HCT116 (cell line): ENCODE results near the gene KRT12. TPM values are rescaled to one million over a fixed set of nuclear protein-coding genes. Genes with fewer than 3 reads are reported as not detected.

Source experiments
- ATAC-seq: fragments of 200-7000 bp; cut with Tn5 transposase; 2 replicates; pipeline ENCODE4 v1.9.1; 2020; ENCODE audit warnings: mild to moderate bottlenecking, moderate library complexity
- BruUV-seq: library from RNA; stranded (reverse); fragments of 400-500 nt; replicated peaks from 2 replicates; lab custom pipeline; 2021; lab: Mats Ljungman, UMichigan
- CTCF ChIA-PET: fragments of 300-600 bp; sonication (Branson Sonifier 250); formaldehyde crosslinking; loops from one replicate; lab custom pipeline; 2021; ENCODE audit warnings: antibody characterized with exemption; lab: Charles Lee
- POLR2A ChIA-PET: fragments of 300-600, 350-600 bp; sonication (Branson Sonifier 250); formaldehyde crosslinking; loops from one replicate; lab custom pipeline; 2021; ENCODE audit warnings: antibody characterized with exemption; lab: Charles Lee
- RAD21 ChIA-PET, 2 experiments: fragments of 300-600 bp; sonication (Branson Sonifier 250); formaldehyde crosslinking; loops; one replicate each; lab custom pipeline; 2023; ENCODE audit warnings: low total read pairs in 2 of 2; ENCODE audit not compliant: uncharacterized antibody in 2 of 2, unreplicated experiment in 2 of 2, low non-redundant PET in 1 of 2; lab: Charles Lee
- DNase-seq: peaks from one replicate; pipeline ENCODE4 v3.0.0-alpha.2; 2010; ENCODE audit warnings: low read depth, low spot score
- H2AFZ ChIP-seq: fragments of 200-600 bp; shearing (Covaris generic), sonication (generic); 2 replicates; pipeline ENCODE4 v1.6.1; 2017; ENCODE audit warnings: low read depth, mixed run types, mixed read lengths, antibody characterized with exemption, low read length; ENCODE audit not compliant: poor library complexity, severe bottlenecking
- H3K27ac ChIP-seq: 2 replicates; pipeline ENCODE4 v1.5.1; 2012; ENCODE audit warnings: low read depth, low read length
- H3K27me3 ChIP-seq: fragments of 200-600 bp; sonication (generic); 2 replicates; pipeline ENCODE4 v1.6.1; 2016; ENCODE audit warnings: mixed run types, low read length, mixed read lengths; ENCODE audit not compliant: insufficient read depth
- H3K36me3 ChIP-seq, 2 experiments: fragments of 200-500 bp in 1 of 2; fragments of 200-600 bp in 1 of 2; sonication (Bioruptor generic) in 1 of 2; sonication (generic) in 1 of 2; 2 replicates each; pipeline versions ENCODE4 v1.5.1 to v1.6.1; 2014 to 2016; ENCODE audit warnings: low read length in 2 of 2, inconsistent platforms in 1 of 2, mixed read lengths in 1 of 2, mixed run types in 1 of 2; ENCODE audit not compliant: insufficient read depth in 2 of 2, control insufficient read depth in 1 of 2
- H3K4me1 ChIP-seq, 2 experiments: fragments of 200-600 bp in 1 of 2; sonication (generic) in 1 of 2; 2 replicates each; pipeline versions ENCODE4 v1.5.1 to v1.6.1; 2012 to 2017; ENCODE audit warnings: low read length in 2 of 2, inconsistent platforms in 1 of 2, mild to moderate bottlenecking in 1 of 2, mixed read lengths in 1 of 2, mixed run types in 1 of 2, moderate library complexity in 1 of 2; ENCODE audit not compliant: insufficient read depth in 2 of 2, control insufficient read depth in 1 of 2
- H3K4me2 ChIP-seq: fragments of 200-600 bp; sonication (generic); 2 replicates; pipeline ENCODE4 v1.6.1; 2017; ENCODE audit warnings: mixed run types, low read length, mixed read lengths
- H3K4me3 ChIP-seq, 2 experiments: fragments of 200-600 bp in 1 of 2; sonication (generic) in 1 of 2; replicated peaks in 1 of 2; 2 replicates each; pipeline ENCODE4 v1.5.1; 2011 to 2016; ENCODE audit warnings: low read length in 2 of 2, control low read depth in 1 of 2, low read depth in 1 of 2, mild to moderate bottlenecking in 1 of 2, mixed read lengths in 1 of 2, mixed run types in 1 of 2
- H3K79me2 ChIP-seq: fragments of 200-600 bp; sonication (generic); 2 replicates; pipeline ENCODE4 v1.6.1; 2017; ENCODE audit warnings: mild to moderate bottlenecking, mixed run types, low read length, moderate library complexity, mixed read lengths; ENCODE audit not compliant: insufficient read depth
- H3K9ac ChIP-seq: fragments of 200-600 bp; sonication (generic); 2 replicates; pipeline ENCODE4 v1.6.1; 2016; ENCODE audit warnings: low read length, mixed read lengths
- H3K9me2 ChIP-seq: fragments of 200-600 bp; sonication (generic), shearing (Covaris generic); 2 replicates; pipeline ENCODE4 v1.6.1; 2017; ENCODE audit warnings: mixed run types, mild to moderate bottlenecking, moderate library complexity; ENCODE audit not compliant: insufficient read depth
- H3K9me3 ChIP-seq, 2 experiments: fragments of 200-500 bp in 1 of 2; fragments of 200-600 bp in 1 of 2; sonication (Bioruptor generic) in 1 of 2; sonication (generic) in 1 of 2; 2 replicates each; pipeline ENCODE4 v1.6.1; 2014 to 2017; ENCODE audit warnings: low read length in 2 of 2, mixed read lengths in 2 of 2, inconsistent platforms in 1 of 2, low read depth in 1 of 2, mild to moderate bottlenecking in 1 of 2, mixed run types in 1 of 2, moderate library complexity in 1 of 2; ENCODE audit not compliant: control insufficient read depth in 1 of 2, insufficient read depth in 1 of 2
- H4K20me1 ChIP-seq: fragments of 200-600 bp; sonication (generic), shearing (Covaris generic); 2 replicates; pipeline ENCODE4 v1.6.1; 2017; ENCODE audit warnings: mixed run types, mild to moderate bottlenecking, moderate library complexity; ENCODE audit not compliant: insufficient read depth
- CEBPB ChIP-seq: IDR thresholded peaks from 2 replicates; pipeline ENCODE4 v1.6.1; 2012; ENCODE audit warnings: low read depth
- ELF1 ChIP-seq: IDR thresholded peaks from 2 replicates; pipeline ENCODE4 v1.6.1; 2012; ENCODE audit warnings: low read depth, borderline replicate concordance
- EZH2 ChIP-seq: fragments of 200-600 bp; sonication (generic); IDR thresholded peaks from 2 replicates; pipeline ENCODE4 v1.6.1; 2017; ENCODE audit warnings: antibody characterized with exemption, mixed run types
- FOSL1 ChIP-seq: IDR thresholded peaks from 2 replicates; pipeline ENCODE4 v1.6.1; 2012; ENCODE audit warnings: low read depth
- JUND ChIP-seq: IDR thresholded peaks from 2 replicates; pipeline ENCODE4 v1.6.1; 2012
- POLR2A ChIP-seq: IDR thresholded peaks from 2 replicates; pipeline ENCODE4 v1.7.0; 2011; ENCODE audit warnings: borderline replicate concordance; ENCODE audit not compliant: insufficient read depth, insufficient read length; ENCODE audit errors: extremely low read depth
- POLR2AphosphoS5 ChIP-seq: IDR thresholded peaks from 2 replicates; pipeline ENCODE4 v1.6.1; 2011; ENCODE audit warnings: mild to moderate bottlenecking, low read depth, low read length, moderate library complexity
- RAD21 ChIP-seq: IDR thresholded peaks from 2 replicates; pipeline ENCODE4 v1.6.1; 2012; ENCODE audit warnings: low read depth, mild to moderate bottlenecking
- SP1 ChIP-seq: IDR thresholded peaks from 2 replicates; pipeline ENCODE4 v1.6.1; 2012; ENCODE audit warnings: low read depth
- SRF ChIP-seq: IDR thresholded peaks from 2 replicates; pipeline ENCODE4 v1.6.1; 2012; ENCODE audit warnings: low read depth
- TCF7L2 ChIP-seq: IDR thresholded peaks from 2 replicates; pipeline ENCODE4 v1.7.0; 2011; ENCODE audit warnings: borderline replicate concordance, inconsistent platforms; ENCODE audit not compliant: insufficient read depth, insufficient read length; ENCODE audit errors: extremely low read depth
- YY1 ChIP-seq: IDR thresholded peaks from 2 replicates; pipeline ENCODE4 v1.6.1; 2011; ENCODE audit warnings: low read length, low read depth, moderate library complexity, mild to moderate bottlenecking; ENCODE audit not compliant: insufficient replicate concordance; ENCODE audit errors: extremely low read depth
- ZBTB33 ChIP-seq: IDR thresholded peaks from 2 replicates; pipeline ENCODE4 v1.6.1; 2011; ENCODE audit warnings: mild to moderate bottlenecking, low read length, moderate library complexity; ENCODE audit not compliant: insufficient replicate concordance; ENCODE audit errors: extremely low read depth
- ZNF274 ChIP-seq: fragments of 200-500 bp; sonication (Bioruptor generic); IDR thresholded peaks from 2 replicates; pipeline ENCODE4 v1.6.1; 2014; ENCODE audit warnings: mild to moderate bottlenecking, low read depth, low read length, inconsistent platforms
- intact Hi-C: fragments of 100-400 bp; cut with micrococcal nuclease; formaldehyde crosslinking; loops from 2 replicates; pipeline ENCODE4 v1.10.0; 2022
- total RNA-seq: library from RNA; stranded (reverse); gene quantifications from one replicate; pipeline ENCODE4 v1.2.1, GENCODE V29; 2021; ENCODE audit not compliant: unreplicated experiment
- TF ChIP-seq, protein P1 (sequence below), 3 experiments: fragments of 200-600 bp in 1 of 3; sonication (generic) in 1 of 3; IDR thresholded peaks in 2 of 3; conservative IDR thresholded peaks in 1 of 3; 2 replicates each; pipeline ENCODE4 v1.5.1; 2012 to 2017; ENCODE audit warnings: low read depth in 2 of 3, low read length in 2 of 3, antibody characterized with exemption in 1 of 3, borderline replicate concordance in 1 of 3, control low read depth in 1 of 3, mild to moderate bottlenecking in 1 of 3, mixed read lengths in 1 of 3, mixed run types in 1 of 3, moderate library complexity in 1 of 3; ENCODE audit not compliant: insufficient read depth in 1 of 3
- TF ChIP-seq, protein P2 (sequence below): IDR thresholded peaks from 2 replicates; pipeline ENCODE4 v1.6.1; 2012; ENCODE audit warnings: low read depth

Gene KRT12
- total RNA-seq, 1 experiment from 2014 or later: not detected

DNA sequence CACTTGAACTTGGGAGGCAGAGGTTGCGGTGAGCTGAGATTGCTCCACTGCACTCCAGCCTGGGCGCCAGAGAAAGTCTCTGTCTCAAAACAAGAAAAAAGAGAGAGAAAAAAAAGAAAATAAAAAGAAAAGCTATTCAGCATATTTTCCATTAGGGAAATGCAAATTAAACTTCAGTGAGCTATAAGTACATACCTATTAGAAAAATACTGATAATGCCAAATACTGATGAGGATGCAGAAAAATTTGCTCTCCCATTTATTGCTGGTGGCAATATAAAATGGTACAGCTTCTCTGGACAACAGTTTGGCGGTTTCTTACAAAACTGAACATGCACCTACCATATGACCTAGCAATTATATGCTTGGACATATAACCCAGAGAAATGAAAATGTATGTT is 54.4 kb downstream of the KRT12 start:
- H3K79me2 ChIP-seq: peaks cover 4% of the 10 kb centered on the region
- no peak for DNase-seq
- intact Hi-C loops: no loop called here
- no peaks in the 10 kb centered on the region for H3K9me3 ChIP-seq
- peaks cover 5% of the 10 kb centered on the region; the same call in 1 of the 2 replicates for H3K9me2 ChIP-seq
- H3K27ac ChIP-seq: no peak overlapping the region
- H3K9ac ChIP-seq: no peak overlapping the region
- RAD21 ChIA-PET: no interaction called here
- no peaks in the 10 kb centered on the region for H3K27me3 ChIP-seq
- no peak for ATAC-seq
- POLR2A ChIA-PET: no interaction called here
- H3K36me3 ChIP-seq: peaks cover 4 to 10% of the 10 kb centered on the region in 2 experiments; a peak in 1 of 4 replicates
- peak overlapping the region; percentile 31 for H2AFZ ChIP-seq
- H4K20me1 ChIP-seq: no peaks in the 10 kb centered on the region
- CTCF ChIA-PET: no interaction called here
- TF ChIP-seq, protein P1, sequence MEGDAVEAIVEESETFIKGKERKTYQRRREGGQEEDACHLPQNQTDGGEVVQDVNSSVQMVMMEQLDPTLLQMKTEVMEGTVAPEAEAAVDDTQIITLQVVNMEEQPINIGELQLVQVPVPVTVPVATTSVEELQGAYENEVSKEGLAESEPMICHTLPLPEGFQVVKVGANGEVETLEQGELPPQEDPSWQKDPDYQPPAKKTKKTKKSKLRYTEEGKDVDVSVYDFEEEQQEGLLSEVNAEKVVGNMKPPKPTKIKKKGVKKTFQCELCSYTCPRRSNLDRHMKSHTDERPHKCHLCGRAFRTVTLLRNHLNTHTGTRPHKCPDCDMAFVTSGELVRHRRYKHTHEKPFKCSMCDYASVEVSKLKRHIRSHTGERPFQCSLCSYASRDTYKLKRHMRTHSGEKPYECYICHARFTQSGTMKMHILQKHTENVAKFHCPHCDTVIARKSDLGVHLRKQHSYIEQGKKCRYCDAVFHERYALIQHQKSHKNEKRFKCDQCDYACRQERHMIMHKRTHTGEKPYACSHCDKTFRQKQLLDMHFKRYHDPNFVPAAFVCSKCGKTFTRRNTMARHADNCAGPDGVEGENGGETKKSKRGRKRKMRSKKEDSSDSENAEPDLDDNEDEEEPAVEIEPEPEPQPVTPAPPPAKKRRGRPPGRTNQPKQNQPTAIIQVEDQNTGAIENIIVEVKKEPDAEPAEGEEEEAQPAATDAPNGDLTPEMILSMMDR (IDR thresholded peaks at IDR 0.05 in 2 of 3, conservative IDR thresholded peaks at IDR 0.05 in 1 of 3; ENCODE audit: borderline replicate concordance in 1 of 3, insufficient read depth in 1 of 3, low read depth in 2 of 3, low read length in 2 of 3): no peak
- TF ChIP-seq POLR2AphosphoS5 (no peak), SP1 (no peak), RAD21 (no peak), ZNF274 (no peak), EZH2 (no peak), YY1 (no peak), ELF1 (no peak), ZBTB33 (no peak), POLR2A (no peak), TCF7L2 (no peak), CEBPB (no peak), JUND (no peak), FOSL1 (no peak), SRF (no peak)
- TF ChIP-seq, protein P2, sequence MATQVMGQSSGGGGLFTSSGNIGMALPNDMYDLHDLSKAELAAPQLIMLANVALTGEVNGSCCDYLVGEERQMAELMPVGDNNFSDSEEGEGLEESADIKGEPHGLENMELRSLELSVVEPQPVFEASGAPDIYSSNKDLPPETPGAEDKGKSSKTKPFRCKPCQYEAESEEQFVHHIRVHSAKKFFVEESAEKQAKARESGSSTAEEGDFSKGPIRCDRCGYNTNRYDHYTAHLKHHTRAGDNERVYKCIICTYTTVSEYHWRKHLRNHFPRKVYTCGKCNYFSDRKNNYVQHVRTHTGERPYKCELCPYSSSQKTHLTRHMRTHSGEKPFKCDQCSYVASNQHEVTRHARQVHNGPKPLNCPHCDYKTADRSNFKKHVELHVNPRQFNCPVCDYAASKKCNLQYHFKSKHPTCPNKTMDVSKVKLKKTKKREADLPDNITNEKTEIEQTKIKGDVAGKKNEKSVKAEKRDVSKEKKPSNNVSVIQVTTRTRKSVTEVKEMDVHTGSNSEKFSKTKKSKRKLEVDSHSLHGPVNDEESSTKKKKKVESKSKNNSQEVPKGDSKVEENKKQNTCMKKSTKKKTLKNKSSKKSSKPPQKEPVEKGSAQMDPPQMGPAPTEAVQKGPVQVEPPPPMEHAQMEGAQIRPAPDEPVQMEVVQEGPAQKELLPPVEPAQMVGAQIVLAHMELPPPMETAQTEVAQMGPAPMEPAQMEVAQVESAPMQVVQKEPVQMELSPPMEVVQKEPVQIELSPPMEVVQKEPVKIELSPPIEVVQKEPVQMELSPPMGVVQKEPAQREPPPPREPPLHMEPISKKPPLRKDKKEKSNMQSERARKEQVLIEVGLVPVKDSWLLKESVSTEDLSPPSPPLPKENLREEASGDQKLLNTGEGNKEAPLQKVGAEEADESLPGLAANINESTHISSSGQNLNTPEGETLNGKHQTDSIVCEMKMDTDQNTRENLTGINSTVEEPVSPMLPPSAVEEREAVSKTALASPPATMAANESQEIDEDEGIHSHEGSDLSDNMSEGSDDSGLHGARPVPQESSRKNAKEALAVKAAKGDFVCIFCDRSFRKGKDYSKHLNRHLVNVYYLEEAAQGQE: no peak
- H3K4me1 ChIP-seq: peaks cover 13 to 32% of the 10 kb centered on the region in 2 experiments
- BruUV-seq: no TSS peak
- no peak overlapping the region for H3K4me3 ChIP-seq
- H3K4me2 ChIP-seq: no peak overlapping the region
